CD8-positive, alpha-beta memory T cell (primary cell): Measurements from ENCODE around the gene STARD10. TPM values are rescaled to one million over a fixed set of nuclear protein-coding genes. Genes with fewer than 3 reads are reported as not detected.
A peak's percentile ranks its signal among the peaks of the same experiment; 100 is the strongest.

ENCODE experiments used
- CTCF ChIA-PET: fragments of 350-600 bp; sonication (Branson Sonifier 250); formaldehyde crosslinking; loops from one replicate; lab custom pipeline; 2021; ENCODE audit warnings: antibody characterized with exemption; lab: Charles Lee
- POLR2A ChIA-PET: fragments of 350-600 bp; sonication (Branson Sonifier 250); formaldehyde crosslinking; loops from one replicate; lab custom pipeline; 2021; ENCODE audit warnings: antibody characterized with exemption; lab: Charles Lee
- DNase-seq, 5 donors: peaks; one replicate each; pipeline versions ENCODE4 v3.0.0 to v3.0.0-alpha.2; 2020 to 2022; ENCODE audit warnings: mixed read lengths in 1 of 5
- H3K27ac ChIP-seq: one replicate; pipeline ENCODE4 v1.7.0; 2013; ENCODE audit warnings: low read depth, mild to moderate bottlenecking, low read length, moderate library complexity
- H3K27me3 ChIP-seq: 2 replicates; pipeline ENCODE4 v1.7.0; 2013; ENCODE audit warnings: low read length, mild to moderate bottlenecking; ENCODE audit not compliant: insufficient read depth, poor library complexity, severe bottlenecking
- H3K36me3 ChIP-seq: 2 replicates; pipeline ENCODE4 v1.7.0; 2013; ENCODE audit warnings: mild to moderate bottlenecking, low read length, moderate library complexity; ENCODE audit not compliant: insufficient read depth
- H3K4me1 ChIP-seq: 2 replicates; pipeline ENCODE4 v1.7.0; 2013; ENCODE audit warnings: mild to moderate bottlenecking, low read length, moderate library complexity; ENCODE audit not compliant: insufficient read depth
- H3K4me3 ChIP-seq: 2 replicates; pipeline ENCODE4 v1.7.0; 2013; ENCODE audit warnings: mild to moderate bottlenecking, low read length
- H3K9me3 ChIP-seq: 2 replicates; pipeline ENCODE4 v1.7.0; 2013; ENCODE audit warnings: mild to moderate bottlenecking, low read length
- H3K27ac Mint-ChIP-seq, 8 donors: one replicate each; pipeline ENCODE4 v1.8.0; 2020 to 2021; ENCODE audit warnings: mixed read lengths in 8 of 8, mild to moderate bottlenecking in 6 of 8, inconsistent platforms in 3 of 8, moderate library complexity in 3 of 8
- H3K27me3 Mint-ChIP-seq, 2 donors: one replicate each; pipeline ENCODE4 v1.8.0; 2020 to 2021; ENCODE audit warnings: mixed read lengths in 2 of 2, mild to moderate bottlenecking in 1 of 2, moderate library complexity in 1 of 2
- H3K36me3 Mint-ChIP-seq, 3 donors: one replicate each; pipeline ENCODE4 v1.8.0; 2020 to 2021; ENCODE audit warnings: mixed read lengths in 3 of 3, inconsistent platforms in 1 of 3, mild to moderate bottlenecking in 1 of 3
- H3K4me1 Mint-ChIP-seq, 3 donors: one replicate each; pipeline ENCODE4 v1.8.0; 2020 to 2021; ENCODE audit warnings: mixed read lengths in 3 of 3, inconsistent platforms in 1 of 3, mild to moderate bottlenecking in 1 of 3
- H3K4me3 Mint-ChIP-seq, 7 donors: one replicate each; pipeline ENCODE4 v1.8.0; 2020 to 2021; ENCODE audit warnings: mixed read lengths in 7 of 7, mild to moderate bottlenecking in 6 of 7, moderate library complexity in 4 of 7, inconsistent platforms in 2 of 7
- H3K9me3 Mint-ChIP-seq, 5 donors: one replicate each; pipeline ENCODE4 v1.8.0; 2020 to 2022; ENCODE audit warnings: mixed read lengths in 5 of 5, mild to moderate bottlenecking in 3 of 5, moderate library complexity in 2 of 5, inconsistent platforms in 1 of 5
- polyA plus RNA-seq: library from polyadenylated mRNA; unstranded; fragments of 300-500 nt; fragmentation: Illumina TruSeq; gene quantifications from one replicate; pipeline ENCODE4 v1.2.3, GENCODE V29; 2021
- total RNA-seq, 2 experiments: library from RNA; stranded (reverse); gene quantifications; one replicate each; pipeline ENCODE4 v1.2.3, GENCODE V29; 2021

Gene STARD10
- total and polyA plus RNA-seq, 3 experiments from 2014 or later, result 13.8 to 21.8 (median 15.9) TPM

- Mint-ChIP-seq H3K4me1 (peaks cover 11 to 24% (median 22%) of the 10 kb centered on the region in 3 donors), H3K9me3 (no peaks in the 10 kb centered on the region), H3K36me3 (peaks cover 0 to 7% (median 0%) of the 10 kb centered on the region in 3 donors), H3K27me3 (peaks cover 0 to 3% of the 10 kb centered on the region in 2 donors), H3K27ac (peak overlapping the region in 1 of 8 donors; percentile 43), H3K4me3 (no peak overlapping the region)
- CTCF ChIA-PET, result interaction anchor here (1.4 kb wide), 1 partner anchor 46 kb away, joined by 4 read pairs; no protein-coding TSS in a partner anchor
- POLR2A ChIA-PET, result no interaction called here
- Histone ChIP-seq H3K36me3 (no peaks in the 10 kb centered on the region), H3K4me3 (no peak overlapping the region), H3K4me1 (peaks cover 4% of the 10 kb centered on the region), H3K27me3 (no peaks in the 10 kb centered on the region), H3K9me3 (no peaks in the 10 kb centered on the region), H3K27ac (no peak overlapping the region)
- no peak for DNase-seq
Measured at GRCh38 chr11:72771507-72771906, 22.3 kb downstream of the STARD10 start.

DNA sequence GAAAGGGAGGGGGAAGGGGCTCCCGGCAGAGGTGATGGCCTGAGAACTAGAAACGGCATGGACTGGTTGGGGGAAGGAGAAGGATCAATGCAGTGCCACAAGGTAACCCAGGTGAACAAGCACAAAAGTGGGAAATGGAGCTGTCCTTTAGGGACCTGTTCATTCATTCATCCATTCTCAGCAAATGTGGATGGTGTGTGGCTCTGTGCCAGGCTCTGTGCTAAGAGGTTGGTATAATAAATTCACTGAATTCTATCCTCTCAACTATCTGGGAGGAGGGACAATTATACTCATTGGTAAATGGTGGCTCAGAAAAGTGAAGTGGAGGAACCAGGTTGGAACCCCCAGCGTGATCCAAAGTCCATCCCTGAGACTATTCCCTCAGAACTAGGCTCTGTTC is 23.0 kb downstream of the STARD10 start:
- no peak overlapping the region for H3K4me3 ChIP-seq
- H3K9me3 Mint-ChIP-seq, result no peaks in the 10 kb centered on the region
- peaks cover 4% of the 10 kb centered on the region for H3K4me1 ChIP-seq
- no peaks in the 10 kb centered on the region for H3K9me3 ChIP-seq
- H3K4me3 Mint-ChIP-seq, result no peak overlapping the region
- H3K36me3 ChIP-seq, result no peaks in the 10 kb centered on the region
- CTCF ChIA-PET, result interaction anchor here (1.4 kb wide), 1 partner anchor 45 kb away, joined by 4 read pairs; no protein-coding TSS in a partner anchor
- peaks cover 0 to 7% (median 0%) of the 10 kb centered on the region in 3 donors for H3K36me3 Mint-ChIP-seq
- no peak overlapping the region for H3K27ac Mint-ChIP-seq
- no peak for DNase-seq
- no peaks in the 10 kb centered on the region for H3K27me3 ChIP-seq
- POLR2A ChIA-PET, result no interaction called here
- H3K27me3 Mint-ChIP-seq, result peaks cover 0 to 3% of the 10 kb centered on the region in 2 donors
- H3K4me1 Mint-ChIP-seq, result peaks cover 8 to 16% (median 15%) of the 10 kb centered on the region in 3 donors
- no peak overlapping the region for H3K27ac ChIP-seq

GRCh38 chr11:72769680-72770079 is 24.2 kb downstream of the STARD10 start:
- H3K27ac ChIP-seq, result no peak overlapping the region
- H3K4me1 Mint-ChIP-seq, result peaks cover 4 to 8% (median 8%) of the 10 kb centered on the region in 3 donors
- ChIA-PET CTCF (no interaction called here), POLR2A (no interaction called here)
- peaks cover 0 to 3% of the 10 kb centered on the region in 2 donors for H3K27me3 Mint-ChIP-seq
- peaks cover 0 to 7% (median 0%) of the 10 kb centered on the region in 3 donors for H3K36me3 Mint-ChIP-seq
- no peak overlapping the region for H3K4me3 ChIP-seq
- no peaks in the 10 kb centered on the region for H3K9me3 Mint-ChIP-seq
- H3K36me3 ChIP-seq, result no peaks in the 10 kb centered on the region
- H3K4me1 ChIP-seq, result no peaks in the 10 kb centered on the region
- no peak for DNase-seq
- H3K9me3 ChIP-seq, result no peaks in the 10 kb centered on the region
- peak overlapping the region in 2 of 8 donors; percentile 6 to 14 for H3K27ac Mint-ChIP-seq
- no peaks in the 10 kb centered on the region for H3K27me3 ChIP-seq
- H3K4me3 Mint-ChIP-seq, result no peak overlapping the region

DNA sequence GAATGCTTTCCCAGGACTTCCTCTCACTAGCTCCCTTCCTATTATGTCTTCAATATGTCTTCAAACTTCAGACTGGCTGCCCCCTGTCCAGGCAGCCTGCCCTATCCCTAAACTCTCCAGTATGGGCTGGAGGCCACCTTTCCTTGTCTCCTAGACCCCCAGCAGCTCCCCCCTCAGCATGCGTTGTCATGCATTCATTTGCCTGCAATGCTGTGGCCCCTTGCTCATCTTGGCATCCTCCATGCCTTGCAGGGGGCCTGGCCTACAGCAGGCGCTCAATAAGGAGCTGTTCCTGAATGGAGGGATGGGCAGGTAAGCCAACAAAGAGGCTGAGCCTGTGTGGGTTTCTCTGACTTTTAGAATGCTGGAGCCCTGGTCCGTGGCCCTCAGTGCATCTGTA is 25.3 kb downstream of the STARD10 start:
- H3K9me3 Mint-ChIP-seq, result no peaks in the 10 kb centered on the region
- H3K27me3 ChIP-seq, result no peaks in the 10 kb centered on the region
- H3K36me3 Mint-ChIP-seq, result peaks cover 0 to 4% (median 0%) of the 10 kb centered on the region in 3 donors
- H3K27me3 Mint-ChIP-seq, result peaks cover 0 to 3% of the 10 kb centered on the region in 2 donors
- ChIA-PET POLR2A (no interaction called here), CTCF (interaction anchor here (1.1 to 1.4 kb wide), 2 partner anchors 25 to 43 kb away, joined by 3 to 4 read pairs; partner anchors contain the start of gene STARD10)
- no peaks in the 10 kb centered on the region for H3K9me3 ChIP-seq
- H3K27ac ChIP-seq, result no peak overlapping the region
- no peak for DNase-seq
- H3K36me3 ChIP-seq, result no peaks in the 10 kb centered on the region
- peak overlapping the region in 2 of 8 donors; percentile 24 to 47 for H3K27ac Mint-ChIP-seq
- no peaks in the 10 kb centered on the region for H3K4me1 ChIP-seq
- no peak overlapping the region for H3K4me3 ChIP-seq
- no peak overlapping the region for H3K4me3 Mint-ChIP-seq
- H3K4me1 Mint-ChIP-seq, result peaks cover 4 to 5% (median 4%) of the 10 kb centered on the region in 3 donors

- DNase-seq, result no peak
- Mint-ChIP-seq H3K27ac (peak overlapping the region in 2 of 8 donors; percentile 55 to 60), H3K4me3 (no peak overlapping the region), H3K27me3 (peaks cover 0 to 4% of the 10 kb centered on the region in 2 donors), H3K4me1 (peaks cover 7 to 12% (median 11%) of the 10 kb centered on the region in 3 donors), H3K36me3 (peaks cover 0 to 1% (median 0%) of the 10 kb centered on the region in 3 donors), H3K9me3 (no peaks in the 10 kb centered on the region)
- H3K27ac ChIP-seq, result no peak overlapping the region
- POLR2A ChIA-PET, result no interaction called here
- no peak overlapping the region for H3K4me3 ChIP-seq
- H3K27me3 ChIP-seq, result no peaks in the 10 kb centered on the region
- no peaks in the 10 kb centered on the region for H3K9me3 ChIP-seq
- no peaks in the 10 kb centered on the region for H3K4me1 ChIP-seq
- CTCF ChIA-PET, result interaction anchor here (0.9 to 1.4 kb wide), 4 partner anchors 27 to 64 kb away, joined by 3 to 4 read pairs (median 3); partner anchors contain the start of gene STARD10
- no peaks in the 10 kb centered on the region for H3K36me3 ChIP-seq
Measured at GRCh38 chr11:72767203-72768062, 26.4 kb downstream of the STARD10 start.

- Mint-ChIP-seq H3K27ac (peak overlapping the region in 1 of 8 donors; percentile 42), H3K27me3 (peaks cover 0 to 5% of the 10 kb centered on the region in 2 donors), H3K4me3 (no peak overlapping the region), H3K4me1 (peaks cover 7 to 15% (median 14%) of the 10 kb centered on the region in 3 donors), H3K36me3 (no peaks in the 10 kb centered on the region), H3K9me3 (no peaks in the 10 kb centered on the region)
- no peak for DNase-seq
- H3K4me3 ChIP-seq, result no peak overlapping the region
- H3K36me3 ChIP-seq, result no peaks in the 10 kb centered on the region
- no peaks in the 10 kb centered on the region for H3K9me3 ChIP-seq
- CTCF ChIA-PET, result interaction anchor here (1.0 to 2.2 kb wide), 2 partner anchors 14 to 28 kb away, joined by 3 to 5 read pairs; partner anchors contain the start of gene STARD10
- H3K27ac ChIP-seq, result no peak overlapping the region
- no peaks in the 10 kb centered on the region for H3K27me3 ChIP-seq
- no peaks in the 10 kb centered on the region for H3K4me1 ChIP-seq
- POLR2A ChIA-PET, result no interaction called here
Measured at GRCh38 chr11:72766152-72766902, 27.5 kb downstream of the STARD10 start.

GRCh38 chr11:72764503-72764902 is 29.3 kb downstream of the STARD10 start:
- no peak overlapping the region for H3K27ac ChIP-seq
- Mint-ChIP-seq H3K4me3 (no peak overlapping the region), H3K9me3 (no peaks in the 10 kb centered on the region), H3K4me1 (peaks cover 7 to 15% (median 14%) of the 10 kb centered on the region in 3 donors), H3K27ac (no peak overlapping the region), H3K36me3 (peaks cover 0 to 1% (median 0%) of the 10 kb centered on the region in 3 donors), H3K27me3 (peaks cover 0 to 5% of the 10 kb centered on the region in 2 donors)
- ChIA-PET CTCF (interaction anchor here (2.2 kb wide), 1 partner anchor 30 kb away, joined by 5 read pairs; the partner anchor contains the start of gene STARD10), POLR2A (no interaction called here)
- no peaks in the 10 kb centered on the region for H3K36me3 ChIP-seq
- no peak for DNase-seq
- H3K27me3 ChIP-seq, result no peaks in the 10 kb centered on the region
- no peaks in the 10 kb centered on the region for H3K4me1 ChIP-seq
- H3K9me3 ChIP-seq, result no peaks in the 10 kb centered on the region
- no peak overlapping the region for H3K4me3 ChIP-seq
